BLaER1 treated with 17β-estradiol and CSF1 and Interleukin-3, amounts not matched to agents 10 nM and 100 nM (cell line): Measurements from ENCODE around the gene CHKB.

Source experiments
- H3K27ac ChIP-seq, 11 experiments: shearing (Covaris generic); formaldehyde crosslinking; 2 replicates each; pipeline ENCODE4 v1.8.1; 2022
- H3K27me3 ChIP-seq, 11 experiments: shearing (Covaris generic); formaldehyde crosslinking; 2 replicates each; pipeline ENCODE4 v1.8.1; 2022
- H3K36me3 ChIP-seq, 11 experiments: shearing (Covaris generic); formaldehyde crosslinking; 2 replicates each; pipeline ENCODE4 v1.8.1; 2022
- H3K4me1 ChIP-seq, 10 experiments: shearing (Covaris generic); formaldehyde crosslinking; 2 replicates each; pipeline ENCODE4 v1.8.1; 2022
- H3K4me2 ChIP-seq, 11 experiments: shearing (Covaris generic); formaldehyde crosslinking; 2 replicates each; pipeline ENCODE4 v1.8.1; 2022
- H3K4me3 ChIP-seq, 10 experiments: shearing (Covaris generic); formaldehyde crosslinking; 2 replicates each; pipeline ENCODE4 v1.8.1; 2022
- H3K9ac ChIP-seq, 11 experiments: shearing (Covaris generic); formaldehyde crosslinking; 2 replicates each; pipeline ENCODE4 v1.8.1; 2022
- H3K9me3 ChIP-seq, 11 experiments: shearing (Covaris generic); formaldehyde crosslinking; replicated peaks in 1 of 11; 2 replicates each; pipeline ENCODE4 v1.8.1; 2022
- H4K20me1 ChIP-seq, 11 experiments: shearing (Covaris generic); formaldehyde crosslinking; 2 replicates each; pipeline ENCODE4 v1.8.1; 2022
- Cebpa-rat ChIP-seq, 11 experiments: shearing (Covaris generic); IDR thresholded peaks; 2 replicates each; pipeline ENCODE4 v1.8.1; 2022

Gene CHKB

DNA sequence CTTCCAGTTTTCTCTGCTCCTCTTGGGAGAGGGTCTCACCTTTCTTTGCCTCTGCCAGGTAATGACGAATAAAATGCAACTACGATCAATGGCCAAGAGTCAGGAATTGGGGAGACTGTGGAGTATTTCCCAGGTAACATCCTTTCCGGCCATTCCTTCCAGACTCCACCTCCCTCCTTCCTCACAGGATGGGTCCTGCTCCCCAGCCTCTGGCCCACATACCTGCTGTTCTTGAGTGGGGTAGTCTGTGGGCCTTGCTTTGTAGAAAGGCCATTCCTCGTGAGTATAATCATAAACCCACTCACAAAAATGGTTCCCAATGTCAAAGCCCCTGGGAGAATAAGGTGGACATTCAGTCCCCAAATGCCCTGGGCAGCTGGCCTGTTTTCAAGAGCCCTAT is 2.9 kb downstream of the CHKB start:
- Histone ChIP-seq H3K4me2 (no peak overlapping the region), H3K9ac (peak overlapping the region in 2 of 11 experiments; percentile 6 to 42; a peak in 1 of 22 replicates), H3K36me3 (peaks cover 29 to 68% (median 52%) of the 10 kb centered on the region in 11 experiments; a peak in 21 of 22 replicates), H4K20me1 (peaks cover 0 to 19% (median 0%) of the 10 kb centered on the region in 11 experiments; a peak in 8 of 22 replicates), H3K9me3 (no peaks in the 10 kb centered on the region), H3K27ac (no peak overlapping the region), H3K4me1 (peaks cover 18 to 53% (median 32%) of the 10 kb centered on the region in 10 experiments), H3K27me3 (no peaks in the 10 kb centered on the region), H3K4me3 (no peak overlapping the region)
- TF ChIP-seq Cebpa-rat (IDR thresholded peaks at IDR 0.05) = no peak

DNA sequence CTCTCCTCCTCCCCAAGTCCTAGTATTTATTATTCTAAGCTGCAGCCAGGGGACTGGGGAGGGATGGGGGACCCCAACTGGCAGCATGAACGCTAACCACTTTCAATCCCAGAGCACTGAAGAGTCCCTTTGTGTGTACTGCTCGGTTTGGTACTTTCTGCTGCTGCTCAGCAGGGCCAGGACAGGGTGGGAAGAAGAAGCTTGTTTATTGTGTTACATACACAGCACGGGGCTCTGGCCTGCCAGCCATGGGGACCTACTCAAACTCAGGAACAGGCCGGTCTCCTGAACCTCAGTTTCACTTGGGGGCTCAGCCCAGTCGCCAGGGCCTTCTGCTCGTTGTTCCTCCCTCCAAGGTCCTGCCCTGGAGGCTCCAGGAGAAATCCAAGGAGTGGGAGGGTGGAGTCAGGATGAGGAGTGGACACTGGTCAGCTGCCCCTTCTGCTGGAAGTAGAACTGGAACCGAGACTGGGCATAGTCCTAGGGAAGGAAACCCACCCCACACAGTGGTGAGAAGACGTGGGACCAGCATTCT is 3.8 kb downstream of the CHKB start:
- Histone ChIP-seq H3K4me3 (no peak overlapping the region), H3K27ac (no peak overlapping the region; a peak in 1 of 22 replicates), H3K9me3 (no peaks in the 10 kb centered on the region), H4K20me1 (peaks cover 0 to 19% (median 0%) of the 10 kb centered on the region in 11 experiments; a peak in 9 of 22 replicates), H3K27me3 (no peaks in the 10 kb centered on the region), H3K4me2 (no peak overlapping the region), H3K9ac (peak overlapping the region in 5 of 11 experiments; percentile 3 to 42 (median 26); a peak in 4 of 22 replicates), H3K4me1 (peaks cover 17 to 51% (median 30%) of the 10 kb centered on the region in 10 experiments), H3K36me3 (peaks cover 29 to 71% (median 56%) of the 10 kb centered on the region in 11 experiments)
- TF ChIP-seq Cebpa-rat (IDR thresholded peaks at IDR 0.05) = no peak

DNA sequence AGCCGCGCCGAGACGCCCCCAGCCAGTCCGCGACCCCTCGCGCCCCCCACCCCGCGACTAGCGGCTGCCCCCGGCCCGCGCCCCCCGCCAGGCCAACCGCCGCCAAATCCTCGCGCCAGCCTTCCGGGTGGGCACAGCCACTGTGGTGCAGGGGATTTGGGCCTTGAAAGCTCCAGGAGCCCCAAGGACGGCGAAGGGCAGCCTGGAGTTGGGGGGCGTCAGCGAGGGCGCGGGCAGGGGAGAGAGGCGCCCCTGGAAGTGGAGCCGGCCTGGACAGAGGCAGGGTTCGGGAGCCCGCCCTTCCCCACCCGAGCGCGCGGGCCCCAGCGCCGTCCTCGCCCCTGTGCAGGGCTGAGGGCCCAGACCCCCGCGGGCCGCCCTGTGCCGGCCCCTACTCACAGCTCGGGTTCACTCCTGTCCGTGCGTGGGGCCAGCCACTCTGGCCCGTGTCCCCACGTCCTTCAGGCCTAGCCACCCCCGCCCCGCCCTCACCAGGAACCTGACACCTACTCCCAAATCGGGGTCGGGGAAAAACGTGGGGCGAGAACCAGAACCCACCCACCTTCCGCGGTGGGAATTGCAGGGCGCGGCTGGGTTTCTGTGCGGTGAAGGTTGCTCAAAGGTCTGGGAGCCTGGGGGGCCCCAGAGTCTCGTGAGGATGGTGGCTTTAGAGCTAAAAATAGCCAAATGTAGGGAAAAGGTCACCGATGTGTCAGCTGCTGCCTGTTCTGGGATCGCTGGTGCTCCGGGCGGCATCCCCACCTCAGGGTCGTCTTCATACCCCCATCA is 4.5 kb downstream of the CHKB start, which contains the start of gene CPT1B:
Gene CPT1B, minus strand, starts transcription at position 441 of the 789 bp plus-strand sequence. CDS start 512 bp downstream, outside the sequence.
- TF ChIP-seq Cebpa-rat (IDR thresholded peaks at IDR 0.05) = no peak
- Histone ChIP-seq H3K4me2 (peak within 1 kb of the TSS in 3 of 11 experiments; percentile 42 to 53 (median 51); a peak in 4 of 22 replicates), H3K9ac (peak within 1 kb of the TSS in 5 of 11 experiments; percentile 3 to 42 (median 26); a peak in 4 of 22 replicates), H3K4me3 (no peak within 1 kb of the TSS), H3K36me3 (peaks cover 33 to 78% (median 62%) of the 10 kb centered on the region in 11 experiments), H3K27me3 (no peaks in the 10 kb centered on the region), H3K9me3 (no peaks in the 10 kb centered on the region), H3K4me1 (peaks cover 11 to 45% (median 24%) of the 10 kb centered on the region in 10 experiments), H4K20me1 (peaks cover 0 to 24% (median 0%) of the 10 kb centered on the region in 11 experiments; a peak in 9 of 22 replicates), H3K27ac (peak within 1 kb of the TSS in 1 of 11 experiments; percentile 5; a peak in 1 of 22 replicates)

DNA sequence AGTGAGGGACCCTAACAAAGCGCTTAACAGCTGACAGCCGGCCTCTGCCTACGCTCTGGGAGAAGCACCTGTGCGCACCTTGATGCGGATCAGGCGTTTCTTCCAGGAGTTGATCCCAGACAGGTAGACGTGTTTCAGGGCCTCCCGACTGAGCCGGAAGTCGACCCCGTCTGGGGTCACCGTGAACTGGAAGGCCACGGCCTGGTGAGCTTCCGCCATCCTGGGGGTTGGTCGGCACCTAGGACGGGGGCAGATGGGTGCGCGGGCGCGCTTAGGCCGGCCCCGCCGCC is 5.0 kb downstream of the CHKB start:
- Histone ChIP-seq H4K20me1 (peaks cover 0 to 29% (median 3%) of the 10 kb centered on the region in 11 experiments; a peak in 9 of 22 replicates), H3K27me3 (no peaks in the 10 kb centered on the region), H3K9me3 (no peaks in the 10 kb centered on the region), H3K36me3 (peaks cover 38 to 83% (median 68%) of the 10 kb centered on the region in 11 experiments), H3K4me2 (peak overlapping the region in 3 of 11 experiments; percentile 42 to 53 (median 51); a peak in 4 of 22 replicates), H3K4me1 (peaks cover 12 to 48% (median 27%) of the 10 kb centered on the region in 10 experiments), H3K9ac (no peak overlapping the region), H3K4me3 (no peak overlapping the region), H3K27ac (0 out of 22 replicates have a peak overlapping the region, but pooled peaks of 1 of the 11 experiments have one; percentile 5)
- no peak for TF ChIP-seq Cebpa-rat (IDR thresholded peaks at IDR 0.05)

DNA sequence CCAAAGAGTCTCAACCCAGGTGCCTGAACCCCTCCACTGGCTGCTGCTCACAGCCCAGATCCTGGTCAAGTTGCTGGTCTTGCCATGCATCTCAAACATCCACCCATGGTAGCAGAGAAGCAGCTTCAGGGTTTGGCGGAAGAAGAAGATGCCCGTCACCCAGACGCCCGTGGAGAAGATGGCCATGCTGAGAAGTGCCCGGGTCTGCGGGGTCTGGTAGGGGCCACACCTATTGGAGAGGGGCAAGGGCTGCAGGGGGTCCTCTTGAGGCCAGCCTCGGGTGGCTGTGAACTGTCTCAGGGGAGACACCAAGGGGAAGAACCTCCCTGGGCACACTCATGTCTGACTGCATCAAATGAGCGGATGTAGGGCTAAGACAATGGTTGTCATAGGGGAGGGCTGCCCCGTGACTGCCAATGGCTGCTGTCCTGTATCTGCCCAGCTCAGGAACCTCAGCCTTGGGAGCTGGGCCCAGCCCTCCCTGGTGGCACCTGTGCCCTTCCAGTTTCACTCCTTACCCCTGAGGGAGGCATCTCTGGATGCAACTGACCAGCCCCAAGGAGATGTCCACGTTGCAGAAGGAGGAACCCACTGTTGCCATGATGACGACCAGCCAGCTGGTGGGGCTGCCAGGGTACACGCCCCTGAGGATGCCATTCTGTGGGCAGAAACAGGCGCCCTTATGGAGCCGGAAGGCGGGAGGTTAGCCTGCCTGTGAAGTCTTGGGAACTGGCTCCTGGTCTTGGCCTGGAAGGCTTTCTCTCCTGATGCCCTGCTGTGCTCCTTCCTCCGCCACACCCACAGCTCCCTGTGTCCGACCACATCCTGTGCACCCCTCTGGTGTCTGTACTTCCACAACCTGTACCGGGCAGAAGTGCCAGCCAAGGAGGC is 5.6 kb downstream of the CHKB start:
- Histone ChIP-seq H4K20me1 (peaks cover 0 to 35% (median 8%) of the 10 kb centered on the region in 11 experiments; a peak in 12 of 22 replicates), H3K9me3 (no peaks in the 10 kb centered on the region), H3K27me3 (no peaks in the 10 kb centered on the region), H3K27ac (0 out of 22 replicates have a peak overlapping the region, but pooled peaks of 1 of the 11 experiments have one; percentile 5), H3K9ac (no peak overlapping the region), H3K4me1 (peaks cover 17 to 54% (median 30%) of the 10 kb centered on the region in 10 experiments), H3K36me3 (peaks cover 41 to 89% (median 73%) of the 10 kb centered on the region in 11 experiments), H3K4me3 (no peak overlapping the region), H3K4me2 (peak overlapping the region in 3 of 11 experiments; percentile 42 to 53 (median 51); a peak in 4 of 22 replicates)
- no peak for TF ChIP-seq Cebpa-rat (IDR thresholded peaks at IDR 0.05)

DNA sequence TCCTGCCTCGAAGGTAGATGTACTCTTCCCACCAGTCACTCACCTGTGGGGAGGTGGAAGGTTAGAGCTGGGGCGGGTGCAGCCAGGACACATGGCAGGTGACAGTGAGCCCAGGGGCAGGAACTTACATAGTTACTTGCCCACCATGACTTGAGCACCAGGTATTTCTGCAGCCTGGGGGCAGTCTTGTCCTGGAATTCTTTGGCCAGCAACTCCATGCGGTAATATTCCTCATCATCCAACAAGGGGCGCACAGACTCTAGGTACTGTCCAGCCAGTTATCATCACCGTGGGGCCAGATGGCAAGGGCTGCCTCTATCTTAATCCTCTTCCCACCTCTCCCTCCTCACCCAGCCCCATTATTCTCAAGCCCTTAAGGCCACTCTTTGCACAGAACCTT is 6.6 kb downstream of the CHKB start:
- Histone ChIP-seq H3K9ac (no peak overlapping the region), H3K27ac (no peak overlapping the region), H3K4me1 (peaks cover 17 to 54% (median 30%) of the 10 kb centered on the region in 10 experiments), H3K9me3 (no peaks in the 10 kb centered on the region), H3K36me3 (peaks cover 47 to 95% (median 80%) of the 10 kb centered on the region in 11 experiments), H3K4me2 (no peak overlapping the region), H3K27me3 (no peaks in the 10 kb centered on the region), H4K20me1 (peaks cover 0 to 44% (median 13%) of the 10 kb centered on the region in 11 experiments; a peak in 14 of 22 replicates), H3K4me3 (no peak overlapping the region)
- no peak for TF ChIP-seq Cebpa-rat (IDR thresholded peaks at IDR 0.05)

DNA sequence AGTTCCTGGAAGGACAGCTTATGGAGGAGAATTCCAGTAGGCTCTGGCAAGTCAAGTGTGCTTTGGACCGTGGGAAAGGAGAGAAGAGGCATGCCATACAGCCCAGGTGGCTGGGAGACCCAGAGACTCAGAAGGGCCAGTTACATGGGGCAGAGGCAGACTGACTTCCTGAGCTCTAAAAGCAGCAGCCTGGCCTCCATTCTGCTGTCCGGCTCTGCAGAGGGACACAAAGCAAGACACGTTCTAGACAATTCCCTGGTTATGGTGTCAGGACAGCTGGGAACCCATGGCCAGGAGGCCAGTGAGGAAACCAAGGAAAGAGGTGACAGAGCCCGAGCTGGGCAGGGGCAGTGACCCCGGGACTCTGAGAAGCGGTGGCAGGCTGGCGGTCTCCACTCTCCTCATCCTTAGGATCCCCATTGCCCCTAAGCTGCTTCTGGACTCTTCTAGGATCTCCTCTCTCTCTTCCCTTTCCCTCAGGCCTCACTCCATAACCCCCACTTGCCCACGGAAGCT is 7.2 kb downstream of the CHKB start:
- H3K9me3 ChIP-seq = no peaks in the 10 kb centered on the region
- peaks cover 15 to 54% (median 31%) of the 10 kb centered on the region in 10 experiments; a peak in 19 of 20 replicates for H3K4me1 ChIP-seq
- no peak overlapping the region for H3K27ac ChIP-seq
- H3K36me3 ChIP-seq = peaks cover 46 to 95% (median 84%) of the 10 kb centered on the region in 11 experiments
- H3K4me3 ChIP-seq = no peak overlapping the region
- no peak overlapping the region for H3K4me2 ChIP-seq
- no peaks in the 10 kb centered on the region for H3K27me3 ChIP-seq
- no peak for TF ChIP-seq Cebpa-rat (IDR thresholded peaks at IDR 0.05)
- no peak overlapping the region for H3K9ac ChIP-seq
- peaks cover 0 to 50% (median 18%) of the 10 kb centered on the region in 11 experiments; a peak in 15 of 22 replicates for H4K20me1 ChIP-seq

DNA sequence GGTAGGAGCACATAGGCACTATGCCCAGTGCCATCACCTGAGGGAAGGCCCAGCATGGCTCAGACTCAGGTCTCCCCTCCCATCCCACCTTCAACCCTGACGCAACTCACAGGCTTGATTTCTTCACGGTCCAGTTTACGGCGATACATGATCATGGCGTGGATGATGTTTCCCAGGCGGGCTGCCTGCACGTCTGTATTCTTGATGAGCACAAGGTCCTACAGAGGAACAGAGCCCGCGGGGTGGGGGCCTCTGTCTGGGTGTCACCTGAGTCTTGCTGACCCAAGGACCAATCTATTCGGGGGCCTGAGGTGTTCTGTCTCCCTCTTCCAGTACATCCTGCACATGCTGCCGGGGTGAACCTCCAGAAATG is 8.3 kb downstream of the CHKB start:
- H3K27ac ChIP-seq = no peak overlapping the region
- 0 out of 22 replicates have a peak overlapping the region, but pooled peaks of 1 of the 11 experiments have one; percentile 19 for H3K9ac ChIP-seq
- H3K4me1 ChIP-seq = peaks cover 6 to 59% (median 38%) of the 10 kb centered on the region in 10 experiments; a peak in 19 of 20 replicates
- peaks cover 37 to 95% (median 79%) of the 10 kb centered on the region in 11 experiments for H3K36me3 ChIP-seq
- no peaks in the 10 kb centered on the region for H3K27me3 ChIP-seq
- H3K9me3 ChIP-seq = no peaks in the 10 kb centered on the region
- no peak overlapping the region for H3K4me2 ChIP-seq
- TF ChIP-seq Cebpa-rat (IDR thresholded peaks at IDR 0.05) = no peak
- peaks cover 0 to 61% (median 29%) of the 10 kb centered on the region in 11 experiments; a peak in 15 of 22 replicates for H4K20me1 ChIP-seq
- H3K4me3 ChIP-seq = no peak overlapping the region
